CD4-positive, alpha-beta T cell treated with Interleukin-21 for 1 hour (primary cell): Measurements from ENCODE around the gene MKI67.
"Not testable (repeated sequence)": the region's sequence is repeated elsewhere in the genome, so short reads cannot be mapped to it uniquely, and the experiment has no call there.

Experiments used
- DNase-seq: peaks from one replicate; pipeline ENCODE4 v3.0.0-alpha.2; 2020

The MKI67 gene

GRCh38 chr10:128102480-128103228 lies 23.6 kb downstream of the MKI67 start:
- DNase-seq = no peak

GRCh38 chr10:128101901-128102300 lies 24.3 kb downstream of the MKI67 start:
- DNase-seq = no peak

GRCh38 chr10:128099901-128100300 lies 26.3 kb downstream of the MKI67 start:
- DNase-seq = no peak

GRCh38 chr10:128098631-128099030 lies 27.6 kb downstream of the MKI67 start:
- no peak for DNase-seq

- no peak for DNase-seq
Observed at GRCh38 chr10:128097783-128098182, 28.4 kb downstream of the MKI67 start.

GRCh38 chr10:128096486-128097199 lies 29.6 kb downstream of the MKI67 start:
- no peak for DNase-seq

- peak; percentile 25 for DNase-seq
Observed at GRCh38 chr10:128095753-128096469, 30.3 kb downstream of the MKI67 start.

GRCh38 chr10:128095027-128095752 lies 31.0 kb downstream of the MKI67 start:
- DNase-seq = peak; percentile 60

GRCh38 chr10:128094596-128094995 lies 31.6 kb downstream of the MKI67 start:
- DNase-seq = not testable (repeated sequence)

GRCh38 chr10:128092454-128092853 lies 33.8 kb downstream of the MKI67 start:
- DNase-seq = no peak

GRCh38 chr10:128091636-128092210 lies 34.5 kb downstream of the MKI67 start:
- no peak for DNase-seq

GRCh38 chr10:128087884-128088709 lies 38.1 kb downstream of the MKI67 start:
- no peak for DNase-seq

GRCh38 chr10:128087146-128087883 lies 38.9 kb downstream of the MKI67 start:
- DNase-seq = peak; percentile 17

- DNase-seq = no peak
Observed at GRCh38 chr10:128086003-128086863, 40.0 kb downstream of the MKI67 start.

- no peak for DNase-seq
Observed at GRCh38 chr10:128084991-128085390, 41.2 kb downstream of the MKI67 start.

GRCh38 chr10:128084364-128084763 lies 41.9 kb downstream of the MKI67 start:
- no peak for DNase-seq

GRCh38 chr10:128083191-128083895 lies 42.9 kb downstream of the MKI67 start:
- DNase-seq = no peak

GRCh38 chr10:128081720-128082119 lies 44.5 kb downstream of the MKI67 start:
- no peak for DNase-seq

GRCh38 chr10:128081222-128081621 lies 45.0 kb downstream of the MKI67 start:
- no peak for DNase-seq
